Stimulated activated CD4-positive, alpha-beta T cell treated with anti-CD3 and anti-CD28 coated beads, Interleukin-15, amount 100 ng/mL, for 24 hours (primary cell): Measurements from ENCODE around the gene HPSE2.

ENCODE experiments used
- DNase-seq: peaks from one replicate; pipeline ENCODE4 v3.0.0-alpha.2; 2020

The HPSE2 gene

GRCh38 chr10:98420786-98421185 lies 814.9 kb downstream of the HPSE2 start:
- DNase-seq, result no peak

GRCh38 chr10:98419469-98420261 lies 816.0 kb downstream of the HPSE2 start:
- no peak for DNase-seq

- DNase-seq, result no peak
Measured at GRCh38 chr10:98418665-98419468, 816.8 kb downstream of the HPSE2 start.

GRCh38 chr10:98417973-98418664 lies 817.5 kb downstream of the HPSE2 start:
- no peak for DNase-seq

GRCh38 chr10:98417481-98417959 lies 818.1 kb downstream of the HPSE2 start:
- DNase-seq, result no peak

- DNase-seq, result no peak
Measured at GRCh38 chr10:98416606-98417388, 818.9 kb downstream of the HPSE2 start.

GRCh38 chr10:98415731-98416119 lies 819.9 kb downstream of the HPSE2 start:
- DNase-seq, result no peak

GRCh38 chr10:98414932-98415730 lies 820.5 kb downstream of the HPSE2 start, which contains the start of gene PYROXD2:
Gene PYROXD2 (minus strand): TSS chr10:98415182. CDS start chr10:98415135, 47 bp downstream.
- peak; percentile 55 for DNase-seq

GRCh38 chr10:98414578-98414931 lies 821.1 kb downstream of the HPSE2 start:
- no peak for DNase-seq

GRCh38 chr10:98411768-98412167 lies 823.9 kb downstream of the HPSE2 start:
- no peak for DNase-seq

- no peak for DNase-seq
Measured at GRCh38 chr10:98411166-98411565, 824.5 kb downstream of the HPSE2 start.

- DNase-seq, result no peak
Measured at GRCh38 chr10:98410759-98411158, 824.9 kb downstream of the HPSE2 start.

- no peak for DNase-seq
Measured at GRCh38 chr10:98410135-98410743, 825.4 kb downstream of the HPSE2 start.

GRCh38 chr10:98408799-98409198 lies 826.9 kb downstream of the HPSE2 start:
- no peak for DNase-seq

- no peak for DNase-seq
Measured at GRCh38 chr10:98407744-98408241, 827.9 kb downstream of the HPSE2 start.
